ENCODE data around the gene SFI1.
A peak's percentile ranks its signal among the peaks of the same experiment; 100 is the strongest.
"Not testable (repeated sequence)": the region's sequence is repeated elsewhere in the genome, so short reads cannot be mapped to it uniquely, and the experiment has no call there.

The SFI1 gene

DNA sequence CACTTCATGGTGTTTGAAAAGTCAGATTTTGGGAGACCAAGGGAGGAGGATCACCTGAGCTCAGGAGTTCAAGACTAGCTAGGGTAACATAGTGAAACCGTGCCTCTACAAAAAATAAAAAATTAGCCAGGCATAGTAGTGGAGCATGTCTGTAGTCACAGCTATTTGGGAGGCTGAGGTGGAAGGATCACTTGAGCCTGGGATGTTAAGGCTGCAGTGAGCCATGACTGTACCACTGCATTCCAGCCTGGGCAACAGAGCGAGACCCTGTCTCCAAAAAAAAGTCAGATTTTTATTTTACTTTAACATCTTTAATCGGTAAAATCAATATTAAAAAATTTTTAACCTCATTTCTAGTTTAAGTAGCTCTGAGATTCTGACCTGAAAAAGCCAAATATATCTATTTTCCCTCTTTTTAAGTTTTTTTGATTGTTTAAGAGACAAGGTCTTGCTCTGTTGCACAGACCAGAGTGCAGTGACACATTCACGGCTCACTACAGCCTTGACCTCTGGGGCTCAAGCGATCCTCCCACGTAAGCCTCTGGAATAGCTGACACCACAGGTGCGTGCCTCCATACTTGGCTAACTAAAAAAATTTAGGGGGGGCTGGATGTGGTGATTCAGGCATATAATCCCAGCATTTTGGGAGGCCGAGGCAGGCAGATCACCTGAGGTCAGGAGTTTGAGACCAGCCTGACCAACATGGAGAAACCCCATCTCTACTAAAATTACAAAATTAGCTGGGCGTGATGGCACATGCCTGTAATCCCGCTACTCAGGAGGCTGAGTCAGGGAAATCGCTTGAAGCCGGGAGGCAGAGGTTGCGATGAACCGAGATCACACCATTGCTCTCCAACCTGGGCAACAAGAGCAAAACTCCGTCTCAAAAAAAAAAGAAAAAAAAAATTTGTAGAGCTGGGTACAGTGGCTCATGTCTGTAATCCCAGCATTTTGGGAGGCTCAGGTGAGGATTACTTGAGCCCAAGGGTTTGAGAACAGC is 48.4 kb downstream of the SFI1 start:
- no peak overlapping the region for H3K27ac ChIP-seq (ENCODE audit: low read length)
- H3K27me3 ChIP-seq (ENCODE audit: control insufficient read depth, insufficient read depth, low read length), result no peaks in the 10 kb centered on the region
- no peak overlapping the region for H3K4me3 ChIP-seq (ENCODE audit: low read length)
- WGBS (ENCODE audit: insufficient coverage, insufficient read length), result 100% methylated on average over 1 of the region's 15 CpGs
- no peaks in the 10 kb centered on the region for H3K36me3 ChIP-seq (ENCODE audit: control insufficient read depth, insufficient read depth, low read length)
- H3K4me1 ChIP-seq (ENCODE audit: control insufficient read depth, insufficient read depth, low read length), result no peaks in the 10 kb centered on the region
- H3K9me3 ChIP-seq (ENCODE audit: control insufficient read depth, insufficient read depth, low read length), result no peaks in the 10 kb centered on the region
- no peak for DNase-seq (ENCODE audit: low read depth, low spot score)

- Histone ChIP-seq H3K27me3 (ENCODE audit: control insufficient read depth, insufficient read depth, low read length) (no peaks in the 10 kb centered on the region), H3K4me1 (ENCODE audit: control insufficient read depth, insufficient read depth, low read length) (no peaks in the 10 kb centered on the region), H3K9me3 (ENCODE audit: control insufficient read depth, insufficient read depth, low read length) (no peaks in the 10 kb centered on the region), H3K36me3 (ENCODE audit: control insufficient read depth, insufficient read depth, low read length) (no peaks in the 10 kb centered on the region), H3K27ac (ENCODE audit: low read length) (no peak overlapping the region), H3K4me3 (ENCODE audit: low read length) (no peak overlapping the region)
- DNase-seq (ENCODE audit: low read depth, low spot score), result no peak
- WGBS (ENCODE audit: insufficient coverage, insufficient read length), result no CpG with 5 or more reads among the region's 4 CpGs
These were observed 54.6 kb downstream of the SFI1 start for GRCh38 chr22:31550871-31551370.

GRCh38 chr22:31556627-31557203 is 60.4 kb downstream of the SFI1 start:
- no CpG with 5 or more reads among the region's 9 CpGs for WGBS (ENCODE audit: insufficient coverage, insufficient read length)
- no peak for DNase-seq (ENCODE audit: low read depth, low spot score)
- Histone ChIP-seq H3K27ac (ENCODE audit: low read length) (no peak overlapping the region), H3K4me3 (ENCODE audit: low read length) (no peak overlapping the region), H3K4me1 (ENCODE audit: control insufficient read depth, insufficient read depth, low read length) (no peaks in the 10 kb centered on the region), H3K36me3 (ENCODE audit: control insufficient read depth, insufficient read depth, low read length) (no peaks in the 10 kb centered on the region), H3K27me3 (ENCODE audit: control insufficient read depth, insufficient read depth, low read length) (no peaks in the 10 kb centered on the region), H3K9me3 (ENCODE audit: control insufficient read depth, insufficient read depth, low read length) (no peaks in the 10 kb centered on the region)

DNA sequence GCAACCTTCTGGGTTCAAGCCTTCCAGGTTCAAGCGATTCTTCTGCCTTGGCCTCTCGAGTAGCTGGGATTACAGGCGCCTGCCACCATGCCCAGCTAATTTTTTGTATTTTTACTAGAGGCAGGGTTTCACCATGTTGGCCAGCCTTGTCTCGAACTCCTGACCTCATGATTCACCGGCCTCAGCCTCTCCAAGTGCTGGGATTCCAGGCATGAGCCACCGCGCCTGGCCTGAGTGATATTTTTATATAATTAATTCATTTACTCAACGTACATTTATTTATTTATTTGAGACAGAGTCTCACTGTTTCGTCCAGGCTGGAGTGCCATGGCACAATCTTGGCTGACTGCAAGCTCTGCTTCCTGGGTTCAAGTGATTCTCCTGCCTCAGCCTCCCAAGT is 62.2 kb downstream of the SFI1 start:
- H3K27ac ChIP-seq (ENCODE audit: low read length); DNase-seq (ENCODE audit: low read depth, low spot score); H3K36me3 ChIP-seq (ENCODE audit: control insufficient read depth, insufficient read depth, low read length); H3K27me3 ChIP-seq (ENCODE audit: control insufficient read depth, insufficient read depth, low read length); H3K9me3 ChIP-seq (ENCODE audit: control insufficient read depth, insufficient read depth, low read length); H3K4me3 ChIP-seq (ENCODE audit: low read length); H3K4me1 ChIP-seq (ENCODE audit: control insufficient read depth, insufficient read depth, low read length): not testable (repeated sequence)
- WGBS (ENCODE audit: insufficient coverage, insufficient read length), result no CpG with 5 or more reads among the region's 9 CpGs

GRCh38 chr22:31561238-31561887 is 65.0 kb downstream of the SFI1 start:
- no peak overlapping the region for H3K4me3 ChIP-seq (ENCODE audit: low read length)
- H3K36me3 ChIP-seq (ENCODE audit: control insufficient read depth, insufficient read depth, low read length), result no peaks in the 10 kb centered on the region
- no CpG with 5 or more reads among the region's 6 CpGs for WGBS (ENCODE audit: insufficient coverage, insufficient read length)
- H3K27ac ChIP-seq (ENCODE audit: low read length), result no peak overlapping the region
- H3K9me3 ChIP-seq (ENCODE audit: control insufficient read depth, insufficient read depth, low read length), result no peaks in the 10 kb centered on the region
- DNase-seq (ENCODE audit: low read depth, low spot score), result peak; percentile 75
- no peaks in the 10 kb centered on the region for H3K4me1 ChIP-seq (ENCODE audit: control insufficient read depth, insufficient read depth, low read length)
- H3K27me3 ChIP-seq (ENCODE audit: control insufficient read depth, insufficient read depth, low read length), result no peaks in the 10 kb centered on the region

- Histone ChIP-seq H3K36me3 (ENCODE audit: control insufficient read depth, insufficient read depth, low read length) (no peaks in the 10 kb centered on the region), H3K9me3 (ENCODE audit: control insufficient read depth, insufficient read depth, low read length) (no peaks in the 10 kb centered on the region), H3K27ac (ENCODE audit: low read length) (no peak overlapping the region), H3K27me3 (ENCODE audit: control insufficient read depth, insufficient read depth, low read length) (no peaks in the 10 kb centered on the region), H3K4me1 (ENCODE audit: control insufficient read depth, insufficient read depth, low read length) (no peaks in the 10 kb centered on the region), H3K4me3 (ENCODE audit: low read length) (no peak overlapping the region)
- no peak for DNase-seq (ENCODE audit: low read depth, low spot score)
- WGBS (ENCODE audit: insufficient coverage, insufficient read length), result no CpG with 5 or more reads among the region's 2 CpGs
These were observed 65.6 kb downstream of the SFI1 start for GRCh38 chr22:31561970-31562369.

DNA sequence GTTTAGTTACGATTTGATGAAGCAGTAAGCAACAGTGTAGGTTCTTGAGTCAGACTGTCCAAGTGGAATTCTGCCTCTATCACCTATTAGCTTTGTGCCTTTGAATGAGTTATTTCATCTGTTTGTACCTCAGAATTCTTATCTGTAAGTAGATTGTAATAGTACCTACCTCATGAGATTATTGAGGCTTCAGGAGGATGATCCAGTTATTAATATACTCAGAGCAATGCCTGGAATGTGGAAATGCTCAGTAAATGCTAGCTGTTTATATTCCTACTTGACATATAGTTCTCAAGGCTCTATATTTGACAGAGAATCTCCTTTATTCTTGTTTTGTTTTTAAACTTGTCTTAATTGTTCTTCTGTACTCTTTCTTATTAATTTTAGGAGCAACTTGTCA is 70.1 kb downstream of the SFI1 start:
- no peaks in the 10 kb centered on the region for H3K9me3 ChIP-seq (ENCODE audit: control insufficient read depth, insufficient read depth, low read length)

GRCh38 chr22:31567196-31567595 is 70.9 kb downstream of the SFI1 start:
- no peaks in the 10 kb centered on the region for H3K36me3 ChIP-seq (ENCODE audit: control insufficient read depth, insufficient read depth, low read length)
- H3K27ac ChIP-seq (ENCODE audit: low read length), result no peak overlapping the region
- H3K4me3 ChIP-seq (ENCODE audit: low read length), result no peak overlapping the region
- WGBS (ENCODE audit: insufficient coverage, insufficient read length), result no CpG with 5 or more reads among the region's 1 CpG
- no peaks in the 10 kb centered on the region for H3K4me1 ChIP-seq (ENCODE audit: control insufficient read depth, insufficient read depth, low read length)
- no peaks in the 10 kb centered on the region for H3K9me3 ChIP-seq (ENCODE audit: control insufficient read depth, insufficient read depth, low read length)
- no peak for DNase-seq (ENCODE audit: low read depth, low spot score)
- no peaks in the 10 kb centered on the region for H3K27me3 ChIP-seq (ENCODE audit: control insufficient read depth, insufficient read depth, low read length)

More for the DNA sequence above, 70.1 kb downstream of the SFI1 start:
- no peaks in the 10 kb centered on the region for H3K27me3 ChIP-seq (ENCODE audit: control insufficient read depth, insufficient read depth, low read length)
- DNase-seq (ENCODE audit: low read depth, low spot score), result no peak
- H3K36me3 ChIP-seq (ENCODE audit: control insufficient read depth, insufficient read depth, low read length), result no peaks in the 10 kb centered on the region
- no peaks in the 10 kb centered on the region for H3K4me1 ChIP-seq (ENCODE audit: control insufficient read depth, insufficient read depth, low read length)
- H3K4me3 ChIP-seq (ENCODE audit: low read length), result no peak overlapping the region
- H3K27ac ChIP-seq (ENCODE audit: low read length), result no peak overlapping the region
- no CpG with 5 or more reads among the region's 1 CpG for WGBS (ENCODE audit: insufficient coverage, insufficient read length)

GRCh38 chr22:31567702-31568101 is 71.4 kb downstream of the SFI1 start:
- Histone ChIP-seq H3K27ac (ENCODE audit: low read length) (no peak overlapping the region), H3K4me3 (ENCODE audit: low read length) (no peak overlapping the region), H3K4me1 (ENCODE audit: control insufficient read depth, insufficient read depth, low read length) (no peaks in the 10 kb centered on the region), H3K9me3 (ENCODE audit: control insufficient read depth, insufficient read depth, low read length) (no peaks in the 10 kb centered on the region), H3K36me3 (ENCODE audit: control insufficient read depth, insufficient read depth, low read length) (no peaks in the 10 kb centered on the region), H3K27me3 (ENCODE audit: control insufficient read depth, insufficient read depth, low read length) (no peaks in the 10 kb centered on the region)
- WGBS (ENCODE audit: insufficient coverage, insufficient read length), result no CpG with 5 or more reads among the region's 2 CpGs
- DNase-seq (ENCODE audit: low read depth, low spot score), result no peak

- H3K9me3 ChIP-seq (ENCODE audit: control insufficient read depth, insufficient read depth, low read length), result no peaks in the 10 kb centered on the region
- H3K27ac ChIP-seq (ENCODE audit: low read length), result no peak overlapping the region
- no peaks in the 10 kb centered on the region for H3K27me3 ChIP-seq (ENCODE audit: control insufficient read depth, insufficient read depth, low read length)
- WGBS (ENCODE audit: insufficient coverage, insufficient read length), result no CpG with 5 or more reads among the region's 1 CpG
- H3K4me1 ChIP-seq (ENCODE audit: control insufficient read depth, insufficient read depth, low read length), result no peaks in the 10 kb centered on the region
- no peak for DNase-seq (ENCODE audit: low read depth, low spot score)
- no peak overlapping the region for H3K4me3 ChIP-seq (ENCODE audit: low read length)
- peaks cover 3% of the 10 kb centered on the region; the same call in 1 of the 2 replicates for H3K36me3 ChIP-seq (ENCODE audit: control insufficient read depth, insufficient read depth, low read length)
These were observed 72.8 kb downstream of the SFI1 start for GRCh38 chr22:31569126-31569525.

Measured in iPS DF 6.9 (cell line).